Myocyte (in vitro differentiated cells): ENCODE data around the gene TMPRSS2. TPM values are rescaled to one million over a fixed set of nuclear protein-coding genes. Genes with fewer than 3 reads are reported as not detected.

Experiments used
- DNase-seq: peaks from one replicate; pipeline ENCODE4 v3.0.0-alpha.2; 2012; ENCODE audit warnings: low read depth
- total RNA-seq: library from RNA; depleted of rRNA; stranded (reverse); fragments of >200 nt; gene quantifications from 2 replicates; pipeline ENCODE4 v1.2.3, GENCODE V29; 2014

TMPRSS2 gene
- total RNA-seq, 1 donor from 2014 or later: not detected

- DNase-seq: no peak
Measured at GRCh38 chr21:41451753-41452676, 55.9 kb downstream of the TMPRSS2 start.

DNA sequence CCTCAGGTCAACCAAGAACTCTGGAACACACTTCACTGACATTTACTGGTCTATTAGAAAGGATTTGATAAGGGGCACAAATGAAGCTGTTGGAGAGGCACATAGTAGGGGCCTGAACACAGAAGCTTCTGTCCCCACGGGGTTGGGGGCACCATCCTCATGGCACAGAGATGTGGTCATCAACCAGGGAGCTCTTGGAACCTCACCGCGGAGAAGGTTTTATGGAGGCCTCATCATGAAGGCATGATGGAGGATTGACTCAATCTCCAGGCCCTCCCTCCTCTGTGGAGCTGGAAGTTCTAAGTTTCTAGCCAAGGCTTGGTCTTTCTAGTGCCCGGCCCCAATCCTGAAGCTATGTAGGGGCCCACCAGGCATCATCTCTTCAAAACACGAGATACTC, 58.3 kb downstream of the TMPRSS2 start:
- no peak for DNase-seq

DNA sequence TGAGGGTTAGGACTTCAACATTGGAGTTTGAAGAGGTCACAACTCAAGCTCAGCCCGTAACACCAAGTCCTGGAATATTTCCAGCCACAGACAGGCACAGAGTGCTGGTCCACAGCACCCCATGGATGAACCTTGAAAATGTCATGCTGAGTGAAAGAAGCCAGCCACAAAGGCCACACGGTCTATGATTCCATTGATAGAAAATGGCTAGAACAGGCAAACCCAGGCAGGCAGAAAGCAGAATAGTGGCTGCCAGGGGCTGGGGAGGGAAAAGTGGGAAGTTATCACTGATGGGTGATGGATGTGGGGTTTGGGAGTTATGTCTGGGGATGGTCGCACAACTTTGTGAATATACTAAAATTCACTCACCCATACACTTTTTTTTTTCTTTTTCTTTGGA, 60.6 kb downstream of the TMPRSS2 start:
- DNase-seq: no peak

DNA sequence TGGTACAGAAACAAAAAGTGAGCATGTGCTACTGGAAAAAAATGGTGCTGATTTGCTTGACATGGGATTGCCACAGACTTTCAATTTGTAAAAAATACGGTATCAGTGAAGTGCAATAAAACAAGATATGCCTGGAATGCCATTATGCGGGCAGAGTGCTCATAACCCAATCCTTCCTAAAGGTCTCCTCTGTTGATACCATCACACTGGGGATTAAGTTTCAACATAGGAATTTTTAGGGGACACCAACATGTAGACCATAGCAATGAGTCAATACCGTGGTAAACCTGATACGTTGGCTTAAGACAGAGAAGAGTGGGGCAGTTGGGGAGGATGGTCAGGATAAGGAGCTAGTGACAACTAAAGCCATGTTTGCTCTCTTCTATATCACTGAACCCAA, 61.4 kb downstream of the TMPRSS2 start:
- DNase-seq: peak; percentile 42

DNA sequence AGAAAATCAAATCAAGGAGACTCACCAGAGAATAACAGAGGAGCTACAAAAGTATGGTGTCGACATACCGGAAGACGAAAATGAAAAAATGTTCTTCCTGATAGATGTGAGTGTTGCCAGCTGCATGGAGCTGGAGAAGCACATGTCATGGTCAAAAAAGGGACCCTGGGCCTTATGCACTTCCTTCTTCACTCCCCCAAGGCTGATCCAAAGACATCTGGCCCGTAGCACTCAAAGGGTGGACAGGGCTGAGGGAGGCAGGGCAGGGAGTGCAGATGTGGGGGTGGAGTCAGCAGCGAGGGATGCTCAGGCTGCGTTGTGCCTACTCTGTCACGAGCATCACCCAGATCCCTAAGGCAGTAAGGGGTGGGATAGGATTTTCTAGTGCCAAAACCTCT, 62.5 kb downstream of the TMPRSS2 start:
- DNase-seq: no peak

DNA sequence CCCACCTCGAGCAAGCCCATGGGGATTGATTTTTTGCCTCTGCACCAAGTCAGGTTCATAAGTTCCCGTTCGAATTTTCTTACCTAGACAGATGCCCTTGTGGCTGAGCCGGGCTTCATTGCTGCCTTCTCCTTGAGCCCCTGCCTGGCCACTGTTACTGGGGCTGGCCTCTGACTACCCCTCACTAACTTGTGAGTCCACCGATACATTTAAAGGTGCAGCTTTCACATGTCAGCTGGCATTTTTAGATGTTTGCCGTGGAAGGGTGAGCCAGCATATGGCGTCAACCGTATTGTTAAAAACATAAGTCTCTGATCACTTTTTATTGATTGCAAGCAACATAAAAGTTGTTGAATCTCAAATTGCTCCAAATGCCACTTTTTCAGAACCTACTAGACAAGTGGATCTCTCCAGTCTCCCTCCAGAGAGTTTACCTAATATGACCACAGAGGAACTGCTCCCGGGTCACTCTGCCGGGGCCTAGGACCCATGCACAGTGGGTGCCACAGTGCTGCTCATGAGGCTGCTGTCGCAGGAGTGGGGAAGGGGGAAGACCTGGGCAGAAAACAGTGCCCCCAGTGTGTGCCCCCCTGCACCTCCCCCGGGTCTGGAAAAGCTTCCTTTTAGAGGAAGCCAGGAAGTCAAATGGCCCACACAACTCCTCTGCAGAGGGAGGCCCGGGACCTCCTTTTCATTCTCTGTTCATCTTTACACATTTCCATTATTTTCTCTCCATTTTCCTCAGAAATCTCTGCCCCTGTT, 63.1 kb downstream of the TMPRSS2 start:
- no peak for DNase-seq

- no peak for DNase-seq
Measured at GRCh38 chr21:41443562-41443961, 64.4 kb downstream of the TMPRSS2 start.

GRCh38 chr21:41442481-41443186, 65.3 kb downstream of the TMPRSS2 start:
- DNase-seq: no peak

- DNase-seq: no peak
Measured at GRCh38 chr21:41441546-41441945, 66.4 kb downstream of the TMPRSS2 start.

- no peak for DNase-seq
Measured at GRCh38 chr21:41439248-41439647, 68.7 kb downstream of the TMPRSS2 start.

GRCh38 chr21:41438425-41439113, 69.4 kb downstream of the TMPRSS2 start:
- DNase-seq: no peak

DNA sequence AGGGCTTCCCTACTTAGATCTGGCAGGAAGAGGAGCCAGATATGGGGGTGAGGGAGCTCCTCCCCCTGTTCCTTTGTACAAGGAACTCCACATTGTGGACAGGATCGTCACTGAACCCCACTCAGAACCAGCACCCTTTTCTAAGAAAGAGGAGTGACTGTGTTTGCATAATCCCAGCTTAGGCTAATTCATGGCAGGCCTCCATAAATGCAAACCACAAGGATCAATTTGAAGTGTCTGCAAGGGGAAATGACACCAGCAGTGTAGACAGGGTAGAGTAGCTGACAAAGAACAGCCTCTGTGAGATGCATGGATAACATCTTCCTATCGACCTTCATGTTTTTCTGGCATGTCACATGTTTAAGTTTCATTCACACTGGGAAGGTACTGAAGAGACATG, 70.2 kb downstream of the TMPRSS2 start:
- no peak for DNase-seq

GRCh38 chr21:41435706-41436105, 72.3 kb downstream of the TMPRSS2 start:
- DNase-seq: no peak

DNA sequence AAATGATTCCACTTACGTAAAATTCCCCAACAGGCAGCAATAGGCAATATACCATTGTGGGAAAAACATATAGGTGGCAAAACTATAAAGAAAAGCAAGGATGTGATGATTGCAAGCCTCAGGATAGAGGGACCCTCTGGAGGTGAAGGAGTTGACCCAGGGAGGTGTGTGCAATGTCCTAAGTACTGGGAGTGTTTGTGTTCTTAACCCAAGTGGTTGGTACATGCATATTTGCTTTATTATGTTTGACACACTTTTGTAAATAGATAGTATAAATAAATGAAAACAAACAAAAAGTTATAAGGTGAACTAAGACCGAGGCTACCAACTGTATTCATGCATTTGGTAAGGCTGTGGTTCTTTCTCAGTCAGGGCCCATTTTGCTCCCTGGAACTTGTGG, 74.4 kb downstream of the TMPRSS2 start:
- no peak for DNase-seq

- no peak for DNase-seq
Measured at GRCh38 chr21:41432562-41433460, 75.1 kb downstream of the TMPRSS2 start.

GRCh38 chr21:41431788-41432548, 76.0 kb downstream of the TMPRSS2 start:
- no peak for DNase-seq

- DNase-seq: no peak
Measured at GRCh38 chr21:41429925-41430491, 78.0 kb downstream of the TMPRSS2 start.

DNA sequence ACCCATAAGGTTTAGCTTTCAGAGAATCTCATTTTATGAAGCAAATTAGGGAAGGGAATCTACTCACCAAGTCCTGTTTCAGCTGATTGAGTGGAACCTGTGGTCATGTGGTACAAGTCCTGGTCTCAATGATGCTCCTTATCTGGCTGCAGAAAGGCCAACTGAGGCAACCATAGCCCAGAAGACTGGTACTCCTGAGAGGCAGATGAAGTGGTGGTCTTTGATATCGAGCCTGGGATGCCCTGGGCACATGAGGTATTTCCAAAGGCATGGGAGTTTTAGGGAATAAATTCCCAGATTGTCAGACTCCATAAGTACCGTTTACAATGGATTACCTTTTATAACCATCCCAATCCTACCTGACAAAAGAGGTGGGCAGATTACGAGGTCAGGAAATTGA, 78.7 kb downstream of the TMPRSS2 start:
- no peak for DNase-seq

DNA sequence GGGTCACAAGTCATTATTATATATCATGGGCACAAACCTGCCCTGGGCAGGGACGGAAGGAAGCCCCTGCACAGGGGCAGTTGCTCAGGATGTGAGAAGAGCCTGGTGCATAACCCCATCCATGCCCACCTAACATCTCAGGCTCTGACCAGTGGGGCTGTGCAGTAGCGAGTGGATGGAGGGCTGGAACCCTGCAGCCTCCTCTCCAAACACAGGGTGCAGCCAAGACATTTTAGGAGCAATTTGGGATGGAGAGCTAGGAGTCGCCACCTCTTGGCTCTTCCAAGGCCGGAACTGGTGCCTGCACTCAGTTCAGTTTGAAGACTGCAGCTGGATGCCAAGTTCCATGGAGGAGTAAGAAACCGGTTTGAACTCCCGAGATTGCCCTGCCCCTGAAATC, 79.1 kb downstream of the TMPRSS2 start:
- DNase-seq: no peak
